GM12864 (cell line): ENCODE results near the gene NT5C2.
"Not testable (repeated sequence)": the region's sequence is repeated elsewhere in the genome, so short reads cannot be mapped to it uniquely, and the experiment has no call there.

ENCODE experiments used
- DNase-seq: peaks from one replicate; pipeline ENCODE4 v3.0.0-alpha.2; 2011; ENCODE audit warnings: low read depth
- H3K4me3 ChIP-seq: 2 replicates; pipeline ENCODE4 v1.5.1; 2011; ENCODE audit warnings: mild to moderate bottlenecking, low read depth, low read length, control low read depth
- TF ChIP-seq, protein P1 (sequence below): IDR thresholded peaks from 2 replicates; pipeline ENCODE4 v1.5.1; 2011; ENCODE audit warnings: low read depth, mild to moderate bottlenecking, moderate library complexity, low read length, control low read depth, inconsistent platforms; ENCODE audit errors: missing control alignments

The NT5C2 gene

GRCh38 chr10:103207141-103207540, 14.1 kb upstream of the NT5C2 start:
- no peak overlapping the region for H3K4me3 ChIP-seq
- DNase-seq = no peak
- TF ChIP-seq, protein P1, sequence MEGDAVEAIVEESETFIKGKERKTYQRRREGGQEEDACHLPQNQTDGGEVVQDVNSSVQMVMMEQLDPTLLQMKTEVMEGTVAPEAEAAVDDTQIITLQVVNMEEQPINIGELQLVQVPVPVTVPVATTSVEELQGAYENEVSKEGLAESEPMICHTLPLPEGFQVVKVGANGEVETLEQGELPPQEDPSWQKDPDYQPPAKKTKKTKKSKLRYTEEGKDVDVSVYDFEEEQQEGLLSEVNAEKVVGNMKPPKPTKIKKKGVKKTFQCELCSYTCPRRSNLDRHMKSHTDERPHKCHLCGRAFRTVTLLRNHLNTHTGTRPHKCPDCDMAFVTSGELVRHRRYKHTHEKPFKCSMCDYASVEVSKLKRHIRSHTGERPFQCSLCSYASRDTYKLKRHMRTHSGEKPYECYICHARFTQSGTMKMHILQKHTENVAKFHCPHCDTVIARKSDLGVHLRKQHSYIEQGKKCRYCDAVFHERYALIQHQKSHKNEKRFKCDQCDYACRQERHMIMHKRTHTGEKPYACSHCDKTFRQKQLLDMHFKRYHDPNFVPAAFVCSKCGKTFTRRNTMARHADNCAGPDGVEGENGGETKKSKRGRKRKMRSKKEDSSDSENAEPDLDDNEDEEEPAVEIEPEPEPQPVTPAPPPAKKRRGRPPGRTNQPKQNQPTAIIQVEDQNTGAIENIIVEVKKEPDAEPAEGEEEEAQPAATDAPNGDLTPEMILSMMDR = no peak

- not testable (repeated sequence) for DNase-seq, H3K4me3 ChIP-seq
These were observed 13.6 kb upstream of the NT5C2 start for GRCh38 chr10:103206715-103207114.

DNA sequence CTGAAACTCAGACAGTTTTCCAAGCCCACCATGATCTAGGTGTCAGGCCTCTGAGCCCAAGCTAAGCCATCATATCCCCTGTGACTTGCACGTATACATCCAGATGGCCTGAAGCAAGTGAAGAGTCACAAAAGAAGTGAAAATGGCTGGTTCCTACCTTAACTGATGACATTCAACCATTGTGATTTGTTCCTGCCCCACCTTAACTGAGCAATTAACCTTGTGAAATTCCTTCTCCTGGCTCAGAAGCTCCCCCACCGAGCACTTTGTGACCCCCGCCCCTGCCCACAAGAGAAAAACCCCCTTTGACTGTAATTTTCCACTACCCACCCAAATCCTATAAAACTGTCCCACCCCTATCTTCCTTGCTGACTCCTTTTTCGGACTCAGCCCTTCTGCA, 12.3 kb upstream of the NT5C2 start:
- not testable (repeated sequence) for H3K4me3 ChIP-seq

GRCh38 chr10:103204353-103205255, 11.5 kb upstream of the NT5C2 start:
- TF ChIP-seq, protein P1 = no peak
- H3K4me3 ChIP-seq = no peak overlapping the region
- no peak for DNase-seq

More for the DNA sequence above, 12.3 kb upstream of the NT5C2 start:
- not testable (repeated sequence) for DNase-seq

- TF ChIP-seq, protein P1 = no peak
- DNase-seq = no peak
- H3K4me3 ChIP-seq = no peak overlapping the region
These were observed 10.4 kb upstream of the NT5C2 start for GRCh38 chr10:103203466-103203865.

DNA sequence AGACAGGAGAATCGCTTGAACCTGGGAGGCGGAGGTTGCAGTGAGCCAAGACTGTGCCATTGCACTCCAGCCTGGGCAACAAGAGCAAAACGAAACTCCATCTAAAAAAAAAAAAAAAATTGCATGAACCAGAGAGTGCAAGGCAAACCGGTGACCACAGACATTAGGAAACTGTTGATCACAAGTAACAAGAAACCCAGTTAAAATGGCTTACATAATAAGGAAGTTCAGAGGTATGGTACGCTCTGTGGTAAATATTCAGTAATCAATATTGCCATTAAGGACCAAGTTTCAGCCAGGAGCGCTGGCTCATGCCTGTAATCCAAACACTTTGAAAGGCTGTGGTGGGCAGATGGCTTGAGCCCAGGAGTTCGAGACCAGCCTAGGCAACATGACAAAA, 9.2 kb upstream of the NT5C2 start:
- no peak for DNase-seq

DNA sequence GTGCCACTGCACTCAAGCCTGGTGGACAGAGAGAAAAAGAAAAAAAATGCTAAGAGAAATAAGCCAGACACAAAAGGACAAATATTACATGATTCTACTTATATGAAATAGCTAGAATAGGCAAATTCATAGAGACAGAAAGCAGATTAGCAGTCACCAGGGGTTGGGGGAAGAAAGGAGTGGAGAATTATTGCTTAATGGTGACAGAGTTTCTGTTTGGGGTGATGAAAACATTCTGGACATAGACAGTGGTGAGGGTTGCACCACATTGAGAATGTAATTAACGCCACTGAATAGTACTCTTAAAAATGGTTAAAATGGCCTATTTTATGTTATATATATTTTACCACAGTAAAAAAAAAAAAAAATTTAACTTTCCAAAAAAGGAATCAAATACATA, 6.4 kb upstream of the NT5C2 start:
- TF ChIP-seq, protein P1 = no peak
- no peak overlapping the region for H3K4me3 ChIP-seq
- DNase-seq = no peak

More for the DNA sequence above, 9.2 kb upstream of the NT5C2 start:
- TF ChIP-seq, protein P1 = no peak
- no peak overlapping the region for H3K4me3 ChIP-seq

GRCh38 chr10:103198648-103199047, 5.6 kb upstream of the NT5C2 start:
- TF ChIP-seq, protein P1 = no peak
- DNase-seq = no peak
- H3K4me3 ChIP-seq = no peak overlapping the region
